ENCODE results near the gene ACTL10. TPM values are rescaled to one million over a fixed set of nuclear protein-coding genes. Genes with fewer than 3 reads are reported as not detected.
A peak's percentile ranks its signal among the peaks of the same experiment; 100 is the strongest.

Gene ACTL10
- total and polyA plus RNA-seq, 2 of the 13 experiments (the other 11 are each of a cell fraction or from before 2014, with no cell fraction given): not detected

GRCh38 chr20:33657704-33658095, 9.0 kb upstream of the ACTL10 start:
- in situ Hi-C loops (cut with HindIII; ENCODE audit: extremely low pct_ligation_motif_present, low pct_unique_long_range_greater_than_20kb): no loop called here
- no peak for ATAC-seq

More at GRCh38 chr20:33657704-33658095, 9.0 kb upstream of the ACTL10 start:
- no peak overlapping the region for H2AFZ ChIP-seq (ENCODE audit: low read length)
- H3K4me3 ChIP-seq (replicated peaks in 1 of 3; ENCODE audit: insufficient read depth in 1 of 3, low read depth in 2 of 3, low read length in 3 of 3): no peak overlapping the region
- no peaks in the 10 kb centered on the region for H3K79me2 ChIP-seq (ENCODE audit: insufficient read depth, low read length)
- DNase-seq (ENCODE audit: low spot score): no peak
- peaks cover 40 to 47% of the 10 kb centered on the region in 2 experiments for H3K36me3 ChIP-seq (replicated peaks in 1 of 2; ENCODE audit: control insufficient read depth in 1 of 2, insufficient read depth in 2 of 2, low read length in 2 of 2)
- H3K9me3 ChIP-seq (ENCODE audit: low read length): no peaks in the 10 kb centered on the region
- ChIA-PET CTCF (ENCODE audit: low intra/inter-chr PET ratio, low total read pairs) (no interaction called here), POLR2A (no interaction called here)
- no peaks in the 10 kb centered on the region for H3K27me3 ChIP-seq (ENCODE audit: control insufficient read depth in 1 of 2, insufficient read depth in 2 of 2, low read length in 2 of 2)
- 98% methylated on average over 12 of the region's 12 CpGs for WGBS (ENCODE audit: low lambda C conversion rate)
- no peaks in the 10 kb centered on the region for H4K20me1 ChIP-seq (ENCODE audit: insufficient read depth, low read length)
- no TSS peak for BruUV-seq (replicated peaks)
- peaks cover 29% of the 10 kb centered on the region for H3K4me1 ChIP-seq (ENCODE audit: insufficient read depth, low read length)
- no peak overlapping the region for H3K4me2 ChIP-seq (ENCODE audit: low read depth, low read length)
- no peak overlapping the region for H3K9ac ChIP-seq (ENCODE audit: insufficient read depth, low read depth, low read length)
- TF ChIP-seq NAIF1 (CRISPR knock-in tag; IDR thresholded peaks at IDR 0.05; ENCODE audit: borderline replicate concordance): no peak
- no peak for TF ChIP-seq ETS1 (CRISPR knock-in tag; IDR thresholded peaks at IDR 0.05)
- TF ChIP-seq ZNF512 (CRISPR knock-in tag; IDR thresholded peaks at IDR 0.05): no peak
- no peak for TF ChIP-seq CBFB (CRISPR knock-in tag; IDR thresholded peaks at IDR 0.05)
- no peak for TF ChIP-seq ZNF614 (CRISPR knock-in tag; IDR thresholded peaks at IDR 0.05; ENCODE audit: borderline replicate concordance)
- TF ChIP-seq ZNF354B (CRISPR knock-in tag; IDR thresholded peaks at IDR 0.05): no peak
- TF ChIP-seq NCOR1 (IDR thresholded peaks at IDR 0.05; ENCODE audit: borderline replicate concordance, low read length): no peak
- no peak for TF ChIP-seq KDM5A (IDR thresholded peaks at IDR 0.05; ENCODE audit: borderline replicate concordance, low read length)
- no peak for TF ChIP-seq ZNF580 (CRISPR knock-in tag; IDR thresholded peaks at IDR 0.05; ENCODE audit: borderline replicate concordance, low read depth)
- 0 out of 4 replicates have a peak, but pooled peaks of 1 of the 2 experiments have one; percentile 5 for TF ChIP-seq POLR2A (IDR thresholded peaks at IDR 0.05; ENCODE audit: insufficient read depth in 1 of 2, low read depth in 2 of 2, low read length in 2 of 2)
- TF ChIP-seq REPIN1 (CRISPR knock-in tag; IDR thresholded peaks at IDR 0.05; ENCODE audit: borderline replicate concordance, low read depth): no peak
- 0 out of 2 replicates have a peak, but pooled peaks have one; percentile 9 for TF ChIP-seq ZNF343 (CRISPR knock-in tag; IDR thresholded peaks at IDR 0.05)
- TF ChIP-seq ZNF263 (CRISPR knock-in tag; IDR thresholded peaks at IDR 0.05): no peak
- TF ChIP-seq TCF7 (IDR thresholded peaks at IDR 0.05; ENCODE audit: low read depth): no peak
- TF ChIP-seq ZNF83 (CRISPR knock-in tag; IDR thresholded peaks at IDR 0.05; ENCODE audit: borderline replicate concordance): no peak
- no peak for TF ChIP-seq TMF1 (CRISPR knock-in tag; IDR thresholded peaks at IDR 0.05; ENCODE audit: low read depth)
- peak; percentile 49; the same call in 1 of the 2 replicates for TF ChIP-seq RBFOX2 (IDR thresholded peaks at IDR 0.05; ENCODE audit: low read depth, low read length)
- TF ChIP-seq AGO2 (optimal IDR thresholded peaks at IDR 0.05; ENCODE audit: low read depth, low read length): peak; percentile 40
- no peak for FAIRE-seq
- no peak overlapping the region for H3K27ac ChIP-seq (ENCODE audit: extremely low read length, insufficient read depth, low read length)
- intact Hi-C loops (cut with micrococcal nuclease; ENCODE audit: unreplicated experiment): no loop called here
